Activated CD8-positive, alpha-beta T cell treated with anti-CD3 and anti-CD28 coated beads for 36 hours (primary cell): ENCODE measurements around the gene RELN. TPM values are rescaled to one million over a fixed set of nuclear protein-coding genes. Genes with fewer than 3 reads are reported as not detected.
A peak's percentile ranks its signal among the peaks of the same experiment; 100 is the strongest.

Source experiments
- ATAC-seq: fragments of 200-7000 bp; cut with Tn5 transposase; one replicate; pipeline ENCODE4 v1.10.0; 2021; ENCODE audit warnings: mild to moderate bottlenecking, moderate library complexity
- CTCF ChIA-PET: fragments of 350-600 bp; sonication (Branson Sonifier 250); formaldehyde crosslinking; loops from one replicate; lab custom pipeline; 2021; ENCODE audit warnings: antibody characterized with exemption; lab: Charles Lee
- POLR2A ChIA-PET: fragments of 350-600 bp; sonication (Branson Sonifier 250); formaldehyde crosslinking; loops from one replicate; lab custom pipeline; 2021; ENCODE audit warnings: antibody characterized with exemption; lab: Charles Lee
- DNase-seq: peaks from one replicate; pipeline ENCODE4 v3.0.0-alpha.2; 2020
- H3K27ac Mint-ChIP-seq: one replicate; pipeline ENCODE4 v1.8.0; 2021; ENCODE audit warnings: mild to moderate bottlenecking, mixed read lengths
- H3K27me3 Mint-ChIP-seq: one replicate; pipeline ENCODE4 v1.8.0; 2021; ENCODE audit warnings: mixed read lengths
- H3K36me3 Mint-ChIP-seq: one replicate; pipeline ENCODE4 v1.8.0; 2021; ENCODE audit warnings: low read depth, mixed read lengths
- H3K4me1 Mint-ChIP-seq: one replicate; pipeline ENCODE4 v1.8.0; 2021; ENCODE audit warnings: low read depth, mixed read lengths
- H3K4me3 Mint-ChIP-seq: one replicate; pipeline ENCODE4 v1.8.0; 2021; ENCODE audit warnings: mild to moderate bottlenecking, moderate library complexity, mixed read lengths
- H3K9me3 Mint-ChIP-seq: one replicate; pipeline ENCODE4 v1.8.0; 2021; ENCODE audit warnings: mixed read lengths
- intact Hi-C: fragments of 100-400 bp; cut with micrococcal nuclease; formaldehyde crosslinking; loops from one replicate; pipeline ENCODE4 v1.10.0; 2022
- total RNA-seq, 2 experiments: library from RNA; stranded (reverse); gene quantifications; one replicate each; pipeline ENCODE4 v1.2.3, GENCODE V29; 2021
- TF ChIP-seq, protein P1 (sequence below): fragments of 200-600 bp; IDR thresholded peaks from one replicate; pipeline ENCODE4 v1.8.0; 2022; ENCODE audit warnings: antibody characterized with exemption, mild to moderate bottlenecking

RELN gene
- total RNA-seq, 2 experiments from 2014 or later = not detected

DNA sequence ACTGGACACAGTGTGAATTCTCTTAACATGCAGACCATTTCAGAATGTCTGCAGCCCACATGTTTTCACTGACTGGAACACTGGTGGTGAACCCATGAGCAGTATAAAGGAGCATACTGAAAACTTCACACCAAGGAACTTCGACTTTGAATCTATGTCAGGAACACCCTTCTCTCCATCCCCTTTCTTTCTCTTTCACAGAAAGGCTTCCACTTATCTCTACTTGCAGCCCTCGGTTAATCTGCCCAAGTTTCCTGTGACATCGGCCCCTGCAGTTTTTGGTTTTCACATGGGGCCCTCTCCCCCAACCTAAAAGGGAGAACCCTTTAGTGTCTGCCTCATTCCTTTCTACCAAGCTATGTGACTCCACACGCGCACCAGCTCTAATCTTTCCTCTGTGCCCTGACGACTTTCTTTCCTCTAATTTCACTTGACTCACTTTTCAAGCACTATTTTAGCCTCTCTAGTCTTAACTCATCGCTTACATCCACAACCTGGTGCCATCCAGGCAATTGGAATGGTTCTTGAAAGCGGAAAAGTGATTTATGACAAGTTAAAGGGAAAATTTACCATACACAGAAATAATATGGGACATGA, 70.1 kb downstream of the RELN start:
- no peak for ATAC-seq
- no peaks in the 10 kb centered on the region for H3K9me3 Mint-ChIP-seq
- TF ChIP-seq, protein P1, sequence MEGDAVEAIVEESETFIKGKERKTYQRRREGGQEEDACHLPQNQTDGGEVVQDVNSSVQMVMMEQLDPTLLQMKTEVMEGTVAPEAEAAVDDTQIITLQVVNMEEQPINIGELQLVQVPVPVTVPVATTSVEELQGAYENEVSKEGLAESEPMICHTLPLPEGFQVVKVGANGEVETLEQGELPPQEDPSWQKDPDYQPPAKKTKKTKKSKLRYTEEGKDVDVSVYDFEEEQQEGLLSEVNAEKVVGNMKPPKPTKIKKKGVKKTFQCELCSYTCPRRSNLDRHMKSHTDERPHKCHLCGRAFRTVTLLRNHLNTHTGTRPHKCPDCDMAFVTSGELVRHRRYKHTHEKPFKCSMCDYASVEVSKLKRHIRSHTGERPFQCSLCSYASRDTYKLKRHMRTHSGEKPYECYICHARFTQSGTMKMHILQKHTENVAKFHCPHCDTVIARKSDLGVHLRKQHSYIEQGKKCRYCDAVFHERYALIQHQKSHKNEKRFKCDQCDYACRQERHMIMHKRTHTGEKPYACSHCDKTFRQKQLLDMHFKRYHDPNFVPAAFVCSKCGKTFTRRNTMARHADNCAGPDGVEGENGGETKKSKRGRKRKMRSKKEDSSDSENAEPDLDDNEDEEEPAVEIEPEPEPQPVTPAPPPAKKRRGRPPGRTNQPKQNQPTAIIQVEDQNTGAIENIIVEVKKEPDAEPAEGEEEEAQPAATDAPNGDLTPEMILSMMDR = no peak
- H3K36me3 Mint-ChIP-seq = no peaks in the 10 kb centered on the region
- DNase-seq = no peak
- H3K4me3 Mint-ChIP-seq = no peak overlapping the region
- H3K27ac Mint-ChIP-seq = no peak overlapping the region
- H3K27me3 Mint-ChIP-seq = peaks cover 12% of the 10 kb centered on the region
- no peaks in the 10 kb centered on the region for H3K4me1 Mint-ChIP-seq
- intact Hi-C loops = no loop called here
- ChIA-PET POLR2A (no interaction called here), CTCF (no interaction called here)

DNA sequence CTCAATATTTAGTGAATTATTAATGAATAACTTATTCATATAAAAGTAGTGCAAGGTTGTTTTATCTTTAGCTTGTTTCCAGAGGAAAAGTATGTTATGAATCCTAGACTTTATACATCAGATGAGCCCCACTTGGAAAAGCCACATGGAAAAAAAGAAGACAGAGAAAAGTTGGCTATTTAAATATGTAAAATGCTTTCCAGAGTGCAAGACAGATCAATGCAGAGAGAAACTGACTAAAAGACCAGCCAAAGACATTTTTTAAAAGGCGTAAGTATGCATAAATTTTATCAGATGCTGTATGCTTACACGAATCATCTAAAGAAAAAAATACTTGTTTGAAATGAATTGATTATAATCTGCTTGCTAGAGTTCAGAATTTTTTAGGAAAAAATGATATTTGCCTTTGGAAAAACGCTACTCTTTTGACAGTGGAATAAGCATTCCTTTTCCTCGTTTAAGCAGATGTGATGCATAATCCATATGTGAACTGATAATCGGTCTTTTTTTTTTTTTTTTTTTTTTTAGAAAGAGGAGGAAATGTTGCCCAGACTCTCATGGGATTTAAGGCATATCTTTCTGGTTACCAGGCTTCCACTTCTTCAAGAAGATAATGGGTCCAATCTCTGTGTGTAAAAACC, 70.7 kb downstream of the RELN start:
- Mint-ChIP-seq H3K4me1 (no peaks in the 10 kb centered on the region), H3K9me3 (no peaks in the 10 kb centered on the region), H3K27me3 (peaks cover 12% of the 10 kb centered on the region), H3K4me3 (no peak overlapping the region), H3K36me3 (no peaks in the 10 kb centered on the region), H3K27ac (no peak overlapping the region)
- TF ChIP-seq, protein P1 = no peak
- ChIA-PET CTCF (no interaction called here), POLR2A (no interaction called here)
- intact Hi-C loops = no loop called here
- no peak for ATAC-seq
- DNase-seq = no peak

DNA sequence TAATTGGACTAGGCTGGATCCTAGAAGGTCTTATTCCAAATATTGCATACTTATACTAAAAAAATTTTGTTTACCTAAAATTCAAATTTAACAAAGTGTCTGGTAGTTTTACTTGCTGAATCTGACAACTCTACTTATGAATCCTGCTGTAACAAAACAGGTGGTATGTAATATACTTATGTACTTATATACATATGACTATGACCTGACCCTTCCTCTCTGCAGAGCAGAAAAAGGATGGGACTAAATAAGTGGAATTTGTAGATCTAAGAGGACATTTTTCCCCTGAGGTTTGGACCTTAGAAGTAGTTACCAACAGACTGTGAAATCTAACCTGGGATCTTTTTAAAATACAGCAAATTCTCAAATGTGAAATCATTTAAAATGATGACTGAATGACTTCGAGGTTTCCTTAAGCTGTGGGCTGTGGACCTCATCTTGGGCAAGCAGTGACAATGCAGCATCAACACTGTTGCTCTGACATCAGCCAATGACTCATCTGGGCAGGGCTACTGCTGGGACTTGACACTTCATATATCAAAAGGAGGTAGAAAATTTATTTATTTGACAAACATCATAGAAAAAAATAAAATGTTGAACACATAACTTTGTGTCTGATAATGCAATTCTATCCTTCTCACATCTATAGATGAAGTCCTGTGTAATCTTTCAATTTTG, 73.6 kb downstream of the RELN start:
- Mint-ChIP-seq H3K36me3 (no peaks in the 10 kb centered on the region), H3K9me3 (no peaks in the 10 kb centered on the region), H3K4me3 (no peak overlapping the region), H3K27me3 (peaks cover 5% of the 10 kb centered on the region), H3K4me1 (no peaks in the 10 kb centered on the region), H3K27ac (no peak overlapping the region)
- peak; percentile 37 for ATAC-seq
- peak; percentile 5 for DNase-seq
- ChIA-PET POLR2A (no interaction called here), CTCF (no interaction called here)
- TF ChIP-seq, protein P1 = no peak
- intact Hi-C loops = no loop called here

DNA sequence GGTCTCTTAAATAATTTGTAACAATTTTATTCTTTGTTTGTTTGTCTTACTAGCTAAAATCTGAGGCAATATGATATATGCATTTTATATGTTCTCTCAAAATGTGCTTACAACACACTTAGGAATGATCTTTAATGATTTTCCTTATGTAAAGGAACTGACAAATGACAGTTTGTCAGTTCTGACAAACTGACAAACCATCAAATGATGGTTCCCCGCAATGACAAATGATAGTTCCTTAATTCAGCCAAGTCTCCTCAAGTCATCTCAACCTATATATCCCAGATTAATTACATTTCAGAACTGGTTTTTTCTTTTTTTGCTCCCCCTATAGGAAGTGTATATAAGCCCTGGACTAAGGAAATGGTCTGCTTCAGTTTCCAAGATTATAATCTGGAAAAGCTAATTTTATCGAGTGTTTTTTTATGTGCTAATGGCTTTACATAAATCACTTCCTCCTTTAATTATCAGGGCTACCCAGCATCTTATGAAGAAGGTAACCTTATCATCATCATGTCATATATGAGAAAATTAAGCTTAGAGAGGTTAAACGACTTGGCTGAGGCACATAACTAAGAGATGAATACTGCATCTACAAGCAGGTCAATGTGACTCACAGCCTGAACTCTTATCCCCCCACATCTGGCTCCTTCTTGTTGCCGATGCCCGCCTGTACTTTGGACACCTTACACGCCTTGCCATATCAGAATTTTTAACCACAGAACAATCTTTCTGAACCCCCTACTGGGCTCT, 75.1 kb downstream of the RELN start:
- ChIA-PET CTCF (no interaction called here), POLR2A (no interaction called here)
- DNase-seq (no peak), ATAC-seq (no peak)
- H3K9me3 Mint-ChIP-seq = no peaks in the 10 kb centered on the region
- intact Hi-C loops = no loop called here
- H3K27ac Mint-ChIP-seq = no peak overlapping the region
- H3K27me3 Mint-ChIP-seq = peaks cover 4% of the 10 kb centered on the region
- no peaks in the 10 kb centered on the region for H3K4me1 Mint-ChIP-seq
- H3K36me3 Mint-ChIP-seq = no peaks in the 10 kb centered on the region
- H3K4me3 Mint-ChIP-seq = no peak overlapping the region
- TF ChIP-seq, protein P1 = no peak
